CD4-positive, alpha-beta T cell treated with Interleukin-17A for 4 hours (primary cell): Measurements from ENCODE around the gene MFSD2B.
"Not testable (repeated sequence)": the region's sequence is repeated elsewhere in the genome, so short reads cannot be mapped to it uniquely, and the experiment has no call there.

Source experiments
- DNase-seq: peaks from one replicate; pipeline ENCODE4 v3.0.0-alpha.2; 2020; ENCODE audit warnings: mixed read lengths

MFSD2B gene

DNA sequence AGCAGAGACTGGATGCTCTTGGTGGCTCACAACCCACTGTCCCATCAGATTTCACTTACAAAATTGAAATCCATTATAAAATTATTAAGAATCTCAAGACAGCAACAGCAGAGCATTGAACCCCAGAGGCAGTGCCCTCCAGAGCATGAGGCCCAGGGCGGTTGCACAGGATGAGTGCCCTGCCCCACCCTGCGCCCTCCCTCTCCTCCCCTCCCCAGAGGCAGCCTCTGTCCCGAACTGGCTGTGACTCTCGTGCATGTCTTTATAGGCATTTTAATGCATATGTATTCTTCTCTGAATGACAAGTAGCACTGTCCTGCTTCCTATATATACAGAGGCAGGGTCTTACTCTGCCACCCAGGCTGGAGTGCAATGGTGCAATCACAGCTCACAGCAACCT lies 10.4 kb downstream of the MFSD2B start:
- no peak for DNase-seq

DNA sequence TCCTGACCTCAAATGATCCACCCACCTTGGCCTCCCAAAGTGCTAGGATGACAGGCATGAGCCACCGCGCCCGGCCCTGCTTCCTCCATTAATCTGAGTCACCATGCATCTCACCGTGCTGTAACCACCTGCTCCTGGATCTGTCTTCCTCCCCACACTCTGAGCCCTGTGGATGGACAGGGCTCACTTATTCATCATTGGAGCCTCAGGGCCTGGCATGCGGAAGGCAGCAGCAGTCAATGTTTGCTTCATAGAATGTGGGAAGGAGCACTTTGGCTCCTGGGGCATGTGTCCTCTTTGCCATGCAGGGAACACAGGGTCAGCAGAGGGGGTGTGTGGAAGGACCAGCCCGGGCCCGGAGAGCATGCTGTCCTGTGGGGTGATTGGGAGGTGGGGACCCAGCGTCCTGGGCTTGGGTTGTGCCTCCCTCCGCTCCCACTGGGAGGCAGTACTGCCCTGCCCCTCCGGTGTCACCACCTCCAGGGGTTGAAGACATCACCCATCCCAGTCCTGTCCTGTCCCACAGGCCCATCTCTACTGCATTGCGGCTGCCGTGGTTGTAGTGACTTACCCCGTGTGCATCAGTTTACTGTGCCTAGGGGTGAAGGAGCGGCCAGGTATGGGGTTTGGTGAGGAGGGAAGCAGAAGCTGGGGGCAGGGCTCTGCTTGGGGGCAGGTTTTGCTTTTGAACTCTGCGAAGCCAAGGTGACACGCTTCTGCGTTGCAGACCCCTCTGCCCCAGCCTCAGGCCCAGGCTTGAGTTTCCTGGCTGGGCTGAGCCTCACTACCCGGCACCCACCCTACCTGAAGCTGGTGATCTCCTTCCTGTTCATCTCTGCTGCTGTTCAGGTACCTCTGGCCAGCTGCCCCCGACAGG lies 11.5 kb downstream of the MFSD2B start:
- DNase-seq, result peak; percentile 35

DNA sequence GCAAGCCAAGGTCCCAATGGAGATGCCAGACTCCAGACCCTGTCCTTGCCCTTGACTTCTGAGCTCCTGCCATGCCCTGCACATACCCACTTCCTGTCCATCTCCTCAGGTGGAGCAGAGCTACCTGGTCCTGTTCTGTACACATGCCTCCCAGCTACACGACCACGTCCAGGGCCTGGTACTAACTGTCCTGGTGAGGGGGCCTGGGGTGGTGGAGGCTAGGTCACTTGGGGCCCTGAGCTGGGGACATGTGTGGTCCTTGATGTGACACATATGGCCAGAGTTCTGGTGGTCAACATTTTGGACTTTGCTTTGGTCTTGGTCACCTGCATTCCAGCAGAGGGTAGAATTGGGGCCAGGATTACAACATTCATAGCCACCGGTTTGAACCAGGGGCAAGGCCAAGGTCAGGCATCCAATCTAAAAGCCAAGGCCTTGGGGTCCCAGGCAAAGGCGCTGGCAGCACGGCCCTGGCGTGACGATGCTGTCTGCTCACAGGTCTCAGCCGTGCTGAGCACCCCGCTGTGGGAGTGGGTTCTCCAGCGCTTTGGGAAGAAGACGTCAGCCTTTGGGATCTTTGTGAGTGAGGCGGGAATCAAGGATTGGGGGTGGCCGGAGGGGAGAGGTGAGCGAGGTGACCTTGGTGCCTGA lies 12.6 kb downstream of the MFSD2B start:
- DNase-seq, result no peak

DNA sequence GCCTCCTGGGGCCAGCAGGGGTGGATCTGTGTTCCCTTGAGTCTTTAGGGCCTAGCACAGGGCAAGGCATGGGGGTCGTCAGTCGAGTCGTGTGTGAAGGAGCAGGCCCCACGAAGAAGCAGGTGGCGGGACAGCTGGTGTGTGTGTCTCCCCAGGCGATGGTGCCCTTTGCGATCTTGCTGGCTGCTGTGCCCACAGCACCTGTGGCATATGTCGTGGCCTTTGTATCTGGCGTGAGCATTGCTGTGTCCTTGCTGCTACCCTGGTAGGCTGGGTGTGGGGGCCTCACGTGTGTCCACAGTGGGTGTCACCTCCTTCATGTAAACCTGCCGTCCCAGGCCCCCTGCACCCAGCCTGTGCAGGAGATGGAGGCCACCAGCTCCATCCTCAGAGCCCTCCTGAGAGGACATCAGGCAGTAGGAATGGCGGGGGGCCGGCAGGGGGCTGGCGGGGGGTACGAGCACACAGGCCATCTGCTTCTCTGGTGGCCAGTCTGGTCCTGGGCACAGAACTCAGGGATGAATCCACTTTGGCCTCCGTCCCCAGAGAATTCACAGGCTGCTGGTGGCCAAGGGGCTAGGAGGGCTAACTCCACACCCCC lies 13.2 kb downstream of the MFSD2B start:
- DNase-seq, result no peak

DNA sequence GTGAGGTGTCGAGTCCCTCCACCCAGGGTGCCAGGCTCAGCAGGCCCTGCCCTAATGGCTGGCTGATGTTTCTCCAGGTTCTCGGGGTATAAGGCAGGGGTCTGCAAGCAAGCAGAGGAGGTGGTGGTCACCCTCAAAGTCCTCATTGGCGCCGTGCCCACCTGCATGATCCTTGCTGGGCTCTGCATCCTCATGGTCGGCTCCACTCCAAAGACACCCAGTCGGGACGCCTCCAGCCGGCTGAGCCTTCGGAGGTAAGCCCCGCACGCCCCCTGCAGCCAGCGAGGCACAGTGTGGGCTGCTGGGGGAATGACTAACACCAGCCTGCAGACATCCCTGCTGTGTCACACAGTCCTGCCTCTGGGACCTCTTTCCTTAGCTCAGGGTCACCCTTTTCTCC lies 14.1 kb downstream of the MFSD2B start:
- no peak for DNase-seq

DNA sequence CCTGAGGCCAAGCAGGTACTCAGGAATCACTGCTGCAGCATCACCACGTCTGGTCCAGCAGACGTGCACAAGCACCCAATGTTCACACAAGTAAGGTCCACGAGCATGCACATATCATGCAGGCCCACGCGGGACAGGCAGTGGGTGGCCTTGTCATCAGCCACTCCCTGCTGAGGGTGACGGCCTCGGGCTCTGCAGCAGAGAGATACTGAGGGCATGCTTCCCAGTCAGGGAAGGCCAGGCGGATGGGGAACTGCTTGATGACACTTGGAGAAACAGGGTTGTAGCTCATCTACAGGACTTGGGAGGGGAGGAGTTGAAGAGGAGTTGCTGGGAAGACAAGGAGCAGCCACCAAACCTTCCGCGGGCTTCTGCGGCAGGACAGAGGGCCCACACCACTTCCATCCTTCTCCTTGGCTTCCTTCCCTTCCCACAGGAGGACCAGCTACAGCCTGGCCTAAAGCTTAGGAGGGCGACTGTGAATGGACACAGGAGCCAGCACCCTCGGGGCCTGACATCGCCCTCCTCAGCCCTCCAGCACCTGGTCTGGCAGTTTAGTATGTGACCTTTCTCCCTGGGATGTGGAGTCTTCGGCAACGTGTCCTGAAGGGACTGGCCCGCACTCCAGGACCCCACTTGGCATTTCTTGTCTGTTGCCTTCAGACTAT lies 15.2 kb downstream of the MFSD2B start:
- no peak for DNase-seq

DNA sequence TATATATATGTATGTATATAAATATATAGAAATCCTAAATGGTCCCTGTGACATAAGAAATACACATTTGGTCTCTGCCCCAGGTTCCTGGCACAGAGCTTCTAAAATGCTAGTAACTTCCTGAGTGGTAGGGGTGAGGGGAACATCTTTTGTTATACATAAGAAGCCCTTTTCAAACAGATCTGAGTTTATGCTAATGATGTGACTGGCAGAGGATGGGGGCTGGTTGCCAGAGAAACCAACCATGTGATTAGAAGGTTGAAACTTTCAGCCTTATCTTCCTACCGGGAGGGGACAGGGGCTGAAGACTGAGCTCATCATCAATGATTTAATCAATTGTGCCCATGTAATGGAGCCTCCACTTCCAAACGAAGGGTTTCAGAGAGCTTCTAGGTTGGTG lies 16.3 kb downstream of the MFSD2B start:
- DNase-seq, result no peak

DNA sequence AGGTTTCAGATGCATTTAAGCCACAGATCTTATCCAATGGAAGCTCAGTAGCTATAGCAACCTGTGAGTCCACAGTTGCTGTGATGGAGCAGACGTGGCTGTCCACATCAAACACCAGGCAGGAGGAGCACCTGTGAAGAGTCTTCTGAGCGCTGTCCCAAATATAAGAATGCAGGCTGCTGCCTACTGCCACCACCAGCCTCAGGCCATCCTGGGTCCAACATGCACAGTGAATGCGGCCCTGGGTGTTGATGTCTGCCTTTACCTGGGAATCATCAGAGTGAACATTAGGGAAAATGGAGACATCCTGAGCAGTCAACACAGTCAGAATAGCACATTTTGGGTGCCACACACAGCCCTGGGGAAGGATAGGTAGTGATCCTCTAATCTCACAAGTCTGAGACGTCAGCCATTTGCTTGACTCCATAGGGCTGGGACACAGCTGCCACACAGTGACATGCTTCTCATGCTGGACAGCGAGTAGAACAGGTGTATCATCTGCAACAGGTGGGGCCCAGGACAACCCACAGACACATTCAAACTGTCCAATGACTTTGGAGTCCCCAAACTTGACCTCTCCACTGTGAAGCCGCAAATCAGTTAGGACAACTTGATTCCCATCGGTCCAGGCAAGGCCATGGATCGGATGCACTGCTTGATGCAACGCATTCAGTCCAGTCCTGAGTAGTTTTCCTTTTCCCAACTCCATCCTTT lies 29.1 kb downstream of the MFSD2B start:
- DNase-seq, result no peak

DNA sequence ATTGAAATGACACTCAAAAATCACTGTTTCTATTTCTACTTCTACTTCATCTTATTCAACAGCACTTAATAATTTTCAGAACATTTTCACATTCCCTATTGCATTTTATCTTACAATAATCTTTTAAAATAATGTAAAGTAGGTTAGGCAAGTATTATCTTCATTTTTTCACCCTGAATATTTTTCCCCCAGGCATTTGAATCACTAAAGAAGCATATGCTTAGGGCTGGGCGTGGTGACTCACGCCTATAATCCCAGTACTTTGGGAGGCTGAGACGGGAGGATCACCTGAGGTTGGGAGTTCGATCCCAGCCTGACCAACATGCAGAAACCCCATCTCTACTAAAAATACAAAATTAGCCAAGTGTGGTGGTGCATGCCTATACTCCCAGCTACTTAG lies 30.6 kb downstream of the MFSD2B start:
- DNase-seq, result no peak

DNA sequence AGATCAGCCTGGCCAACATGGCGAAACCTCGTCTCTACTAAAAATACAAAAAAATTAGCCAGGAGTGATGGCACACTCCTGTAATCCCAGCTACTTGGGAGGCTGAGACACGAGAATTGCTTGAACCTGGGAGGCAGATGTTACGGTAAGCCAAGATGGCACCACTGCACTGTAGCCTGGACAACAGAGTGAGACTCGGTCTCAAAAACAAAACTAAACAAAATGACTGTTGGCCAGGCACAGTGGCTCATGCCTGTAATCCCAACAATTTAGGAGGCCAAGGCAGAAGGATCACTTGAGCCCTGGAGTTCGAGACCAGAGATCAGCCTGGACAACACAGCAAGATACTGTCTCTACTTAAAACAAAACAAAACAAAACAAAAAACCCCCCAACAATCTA lies 33.2 kb downstream of the MFSD2B start:
- DNase-seq, result not testable (repeated sequence)

DNA sequence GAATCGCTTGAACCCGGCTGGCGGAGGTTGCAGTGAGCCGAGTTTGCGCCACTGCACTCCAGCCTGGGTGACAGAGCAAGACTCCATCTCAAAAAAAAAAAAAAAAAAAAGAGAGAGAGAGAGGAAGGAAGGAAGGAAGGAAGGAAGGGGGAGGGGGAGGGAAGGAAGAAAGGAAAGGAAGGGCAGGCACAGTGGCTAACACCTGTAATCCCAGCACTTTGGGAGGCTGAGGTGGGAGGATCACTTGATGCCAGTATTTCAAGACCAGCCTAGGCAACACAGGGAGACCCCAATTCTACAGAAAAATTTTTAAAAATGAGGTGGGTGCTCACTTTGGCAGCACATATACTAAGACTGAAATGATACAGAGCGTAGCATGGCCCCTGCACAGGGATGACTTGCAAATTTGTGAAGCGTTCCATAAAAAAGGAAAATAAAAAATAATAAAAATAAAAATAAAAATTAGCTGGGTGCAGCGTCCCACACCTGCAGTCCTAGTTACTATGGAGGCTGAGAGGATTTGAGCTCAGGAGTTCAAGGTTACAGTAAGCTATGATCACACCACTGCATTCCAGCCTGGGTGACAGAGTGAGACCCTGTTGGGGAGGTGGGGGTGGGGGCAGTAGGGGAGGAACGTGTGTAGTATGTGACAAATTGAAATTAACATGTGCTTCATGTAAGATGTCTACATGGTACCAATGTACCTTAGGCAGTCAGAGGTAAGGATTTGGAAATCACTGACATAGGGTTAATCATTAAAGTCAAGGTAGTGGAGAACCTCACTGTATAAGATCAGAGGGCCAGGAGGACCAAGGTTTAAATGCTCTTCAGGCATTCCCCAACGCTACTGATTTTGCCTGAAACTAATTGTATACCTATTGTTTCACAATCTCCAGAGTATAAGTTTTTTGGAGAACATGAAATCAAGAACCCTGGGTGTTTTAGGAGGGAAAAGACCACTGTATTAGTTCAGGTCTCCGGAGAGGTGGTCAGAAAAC lies 35.9 kb downstream of the MFSD2B start:
- no peak for DNase-seq

DNA sequence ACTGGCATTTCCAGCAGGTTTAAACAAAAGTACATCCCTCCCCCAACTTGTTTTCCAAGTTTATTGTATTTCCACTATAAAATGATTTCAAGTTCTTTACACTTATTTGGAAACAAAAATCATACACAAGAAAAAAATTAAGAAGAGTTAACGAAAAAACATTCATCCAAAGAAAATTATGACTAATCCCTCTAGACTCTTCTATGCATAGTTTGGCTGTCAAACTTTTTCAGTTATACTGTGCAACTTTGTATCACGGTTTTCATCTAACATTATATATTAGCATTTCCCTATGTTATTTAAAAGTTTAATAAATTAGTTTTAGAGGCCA lies 36.7 kb downstream of the MFSD2B start:
- no peak for DNase-seq

DNA sequence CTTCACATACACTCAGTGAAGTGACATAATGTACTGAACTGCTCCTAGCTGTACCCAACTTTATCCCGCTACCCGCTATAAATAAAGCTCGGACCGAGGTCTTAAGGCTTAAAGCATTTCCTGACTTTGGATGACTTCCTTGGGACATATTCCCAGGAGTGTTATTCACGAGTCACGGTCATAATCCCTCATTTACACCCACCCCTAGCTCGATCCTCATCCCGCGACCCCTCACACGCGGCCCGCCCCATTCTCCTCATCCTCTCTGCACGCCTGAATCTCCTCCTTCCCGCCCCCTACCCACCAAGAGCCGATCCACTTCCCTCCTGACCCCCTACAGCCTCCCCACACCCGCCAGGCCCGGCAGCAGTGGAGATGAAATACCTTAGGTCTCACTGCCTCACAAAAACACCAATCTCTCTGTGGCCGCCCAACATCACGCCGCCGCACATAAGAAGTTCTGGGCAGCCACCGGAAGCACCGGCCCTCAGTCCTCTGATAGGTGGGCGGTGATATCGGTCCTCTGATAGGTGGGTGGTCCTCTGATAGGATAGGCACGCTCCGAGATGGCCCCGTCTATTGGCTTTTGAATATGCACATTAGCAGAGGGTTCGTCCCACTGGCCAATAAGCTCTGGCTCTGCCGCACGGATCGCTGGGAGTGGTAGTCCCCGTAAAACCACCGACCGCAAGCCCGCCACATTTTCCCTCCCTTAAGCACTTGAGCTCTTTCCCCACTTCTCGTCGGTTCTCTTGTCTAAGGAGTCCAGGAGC lies 37.2 kb downstream of the MFSD2B start, which contains the start of gene WDCP:
WDCP (minus strand) TSS at position 462 of the 773 bp plus-strand sequence. CDS start 7,897 bp downstream, outside the sequence.
- DNase-seq, result peak; percentile 91

DNA sequence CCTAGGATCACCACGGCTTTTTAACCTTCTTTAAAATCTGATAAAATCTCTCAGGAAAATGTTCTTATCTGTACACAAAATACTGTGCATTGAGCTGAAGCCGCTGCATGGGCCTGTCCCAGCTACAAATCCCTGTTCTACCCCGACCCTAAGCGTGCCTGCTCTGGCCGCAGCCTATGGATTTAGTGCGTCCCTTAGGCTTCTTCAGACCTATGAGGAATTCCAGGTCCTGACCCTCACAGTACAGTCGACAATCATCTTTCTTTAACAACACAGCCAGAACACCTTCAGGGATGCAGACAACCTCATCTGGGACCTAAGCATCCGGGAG lies 37.8 kb downstream of the MFSD2B start:
- DNase-seq, result no peak

DNA sequence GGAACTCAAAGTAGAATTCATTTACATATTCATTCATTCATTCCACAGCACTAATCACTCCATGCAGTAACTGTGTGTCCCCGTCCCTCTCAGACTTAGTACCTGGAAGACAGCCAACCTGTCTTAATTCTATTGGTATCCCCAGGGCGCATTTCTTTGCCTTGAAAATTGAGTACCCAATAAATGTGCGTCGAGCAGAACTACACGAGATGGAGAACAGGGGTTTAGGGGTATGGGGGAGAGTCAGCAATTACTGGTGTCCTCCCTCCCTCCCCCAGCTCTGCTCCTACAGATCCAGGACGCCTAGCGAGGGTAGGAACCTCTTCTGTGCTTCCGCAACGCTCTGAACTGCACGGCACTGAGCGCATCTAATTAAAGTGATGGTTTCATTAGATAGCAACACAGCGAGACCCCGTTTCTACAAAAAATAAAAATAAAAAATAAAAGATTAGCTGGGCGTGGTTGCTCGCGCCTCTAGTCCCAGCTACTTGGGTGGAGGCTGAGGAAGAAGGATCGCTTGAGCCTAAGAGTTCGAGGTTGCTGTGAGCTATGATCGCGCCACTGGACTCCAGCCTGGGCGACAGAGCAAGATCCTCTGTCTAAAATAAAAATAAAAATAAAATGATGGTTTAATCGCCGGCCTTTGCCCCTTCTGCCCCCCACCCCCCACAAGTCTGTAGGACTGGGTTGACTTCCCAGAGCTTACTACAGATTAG lies 39.0 kb downstream of the MFSD2B start:
- DNase-seq, result no peak

DNA sequence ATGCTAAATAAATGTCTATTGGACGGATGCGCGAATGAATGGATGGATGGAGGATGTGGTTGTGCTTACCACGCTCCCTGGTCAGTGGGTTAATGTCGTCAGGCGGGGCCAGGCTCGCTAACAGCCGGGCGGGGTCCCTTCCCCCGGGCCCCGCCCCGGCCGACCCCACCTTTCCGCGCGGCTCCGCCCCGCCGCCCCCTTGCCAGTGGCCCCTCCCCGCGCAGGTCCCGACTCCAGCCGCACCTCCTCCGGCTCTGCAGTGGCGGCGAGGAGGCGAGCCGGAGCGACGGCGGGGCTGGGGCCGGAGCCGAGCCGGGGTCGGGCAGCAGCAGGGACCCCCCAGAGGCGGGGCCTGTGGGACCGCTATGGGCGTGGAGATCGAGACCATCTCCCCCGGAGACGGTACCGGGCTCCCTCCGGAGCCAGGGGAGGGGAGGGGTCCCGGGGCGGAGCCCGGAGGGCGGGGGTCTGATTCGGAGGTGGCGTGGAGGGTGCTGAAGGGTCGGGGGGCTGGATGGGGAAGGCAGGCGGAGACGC lies 39.7 kb downstream of the MFSD2B start, which contains the start of gene FKBP1B:
FKBP1B (plus strand) TSS at position 257 of the 537 bp plus-strand sequence; CDS start at position 366, 109 bp downstream.
- peak; percentile 57 for DNase-seq

DNA sequence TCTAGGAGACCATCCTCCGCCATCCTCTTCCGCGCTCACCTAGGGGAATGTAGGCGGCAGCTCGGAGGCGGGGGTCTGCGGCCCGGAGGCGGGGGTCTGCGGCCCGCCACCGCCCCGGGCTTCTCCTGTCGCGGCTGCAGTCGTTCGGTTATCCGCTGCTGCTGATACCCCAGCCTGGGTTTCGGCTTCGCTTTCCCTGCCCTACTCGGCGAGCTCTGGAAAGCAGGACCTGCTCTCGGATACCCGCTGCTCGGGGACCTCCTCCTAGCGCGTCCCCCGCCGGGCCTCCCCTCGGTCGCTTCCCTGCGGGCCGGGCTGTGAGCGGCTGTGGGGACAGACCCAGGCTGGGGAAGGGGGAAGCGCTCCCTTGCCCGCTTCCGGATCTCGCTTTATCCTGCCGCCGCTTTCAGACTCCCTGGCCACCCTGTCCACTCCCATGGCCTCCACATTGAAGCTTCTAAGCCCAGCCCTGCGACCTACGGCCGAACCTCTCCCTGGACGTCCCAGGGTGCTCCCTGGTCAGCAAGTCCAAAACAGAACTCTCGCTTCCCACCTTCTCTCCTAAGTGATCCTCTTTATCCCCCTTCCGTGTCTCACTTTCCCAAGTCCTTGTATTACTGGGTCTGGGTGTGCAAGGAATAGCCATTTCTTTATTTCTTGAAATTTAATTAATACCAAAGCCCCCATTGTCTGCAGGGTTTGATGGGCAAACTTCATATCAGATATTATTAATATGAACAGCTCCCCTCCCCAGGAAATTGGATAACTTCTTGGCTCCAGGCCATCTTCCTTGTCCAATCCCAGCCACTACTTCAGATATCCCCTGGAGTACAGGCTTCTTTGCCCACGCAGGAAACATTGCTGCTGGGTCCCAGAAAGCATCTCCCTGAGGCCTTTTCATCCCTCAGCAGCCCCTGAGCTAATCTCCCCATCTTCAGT lies 40.4 kb downstream of the MFSD2B start:
- peak; percentile 23 for DNase-seq

DNA sequence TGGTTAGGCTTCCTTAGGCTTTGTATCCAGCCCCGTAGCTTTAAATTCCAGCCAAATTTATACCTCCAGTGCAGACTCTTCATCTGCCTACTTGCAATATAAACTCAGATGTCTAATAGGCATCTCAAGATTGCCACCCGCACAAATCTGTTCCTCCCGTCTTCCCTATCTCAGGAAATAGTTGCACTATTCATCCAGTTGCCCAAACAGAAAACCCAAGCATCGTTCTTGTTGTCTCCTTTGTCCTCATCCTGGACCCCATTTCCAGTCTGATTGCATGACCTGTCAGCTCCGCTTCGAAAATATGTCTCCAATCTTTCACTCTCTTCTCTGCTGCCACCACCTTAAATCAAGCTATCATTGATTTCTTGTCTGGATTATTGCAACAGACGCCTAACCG lies 41.9 kb downstream of the MFSD2B start:
- no peak for DNase-seq
